ENCODE results near the gene MYL1. TPM values are rescaled to one million over a fixed set of nuclear protein-coding genes. Genes with fewer than 3 reads are reported as not detected.

MYL1 gene
- total and polyA plus RNA-seq, 2 of the 8 experiments (the other 6 are each of a cell fraction or from before 2014, with no cell fraction given), result not detected

GRCh38 chr2:210250622-210251021 is 64.4 kb downstream of the MYL1 start:
- Histone ChIP-seq H3K4me1 (replicated peaks in 1 of 4; ENCODE audit: control insufficient read depth in 3 of 4, insufficient read depth in 4 of 4, low read length in 3 of 4) (peaks cover 0 to 3% (median 0%) of the 10 kb centered on the region in 4 experiments; a peak in 1 of 7 replicates), H3K18ac (ENCODE audit: extremely low read depth, low read length) (no peak overlapping the region), H2BK20ac (ENCODE audit: low read length) (no peak overlapping the region), H2BK5ac (ENCODE audit: low read depth, low read length) (no peak overlapping the region), H4K5ac (ENCODE audit: insufficient read length, low read depth, low read length) (no peak overlapping the region), H3K4me3 (ENCODE audit: extremely low read depth in 1 of 4, insufficient read depth in 2 of 4, low read depth in 3 of 4, low read length in 4 of 4) (no peak overlapping the region), H4K20me1 (replicated peaks in 1 of 2; ENCODE audit: control insufficient read depth in 1 of 2, insufficient read depth in 2 of 2, low read length in 2 of 2) (no peaks in the 10 kb centered on the region), H3K4me2 (ENCODE audit: insufficient read depth in 1 of 2, low read depth in 2 of 2, low read length in 2 of 2) (no peak overlapping the region), H4K91ac (replicated peaks; ENCODE audit: insufficient read length, low read length) (no peak overlapping the region), H2BK15ac (ENCODE audit: low read length) (no peak overlapping the region), H3K27me3 (replicated peaks in 1 of 4; ENCODE audit: control insufficient read depth in 3 of 4, extremely low read depth in 1 of 4, insufficient read depth in 3 of 4, low read length in 3 of 4) (no peaks in the 10 kb centered on the region), H3K9me3 (ENCODE audit: insufficient read depth in 2 of 2, low read depth in 1 of 2, low read length in 1 of 2) (peaks cover 0 to 2% of the 10 kb centered on the region in 2 experiments; a peak in 2 of 4 replicates), H3K4ac (replicated peaks; ENCODE audit: insufficient read length, low read depth, low read length) (no peak overlapping the region), H3K56ac (replicated peaks; ENCODE audit: insufficient read length, low read depth, low read length) (no peak overlapping the region), H3K36me3 (ENCODE audit: control insufficient read depth in 2 of 4, insufficient read depth in 4 of 4, low read length in 3 of 4) (no peaks in the 10 kb centered on the region), H3K27ac (ENCODE audit: low read depth, low read length) (no peak overlapping the region), H2AFZ (ENCODE audit: low read length) (no peak overlapping the region), H3K23ac (ENCODE audit: insufficient read length) (no peak overlapping the region), H3K9ac (replicated peaks in 1 of 4; ENCODE audit: extremely low read depth in 1 of 4, low read depth in 3 of 4, low read length in 3 of 4) (no peak overlapping the region), H3K79me2 (ENCODE audit: control insufficient read depth in 1 of 2, insufficient read depth in 2 of 2, low read length in 2 of 2) (no peaks in the 10 kb centered on the region), H3K79me1 (ENCODE audit: low read depth, low read length) (no peaks in the 10 kb centered on the region), H2BK12ac (ENCODE audit: low read depth, low read length) (no peak overlapping the region), H3K23me2 (ENCODE audit: low read depth, low read length) (no peaks in the 10 kb centered on the region), H2AK5ac (ENCODE audit: low read depth, low read length) (no peak overlapping the region), H4K8ac (ENCODE audit: extremely low read depth, insufficient read depth, low read length) (no peak overlapping the region), H2BK120ac (replicated peaks; ENCODE audit: low read depth, low read length) (no peak overlapping the region), H3K14ac (ENCODE audit: insufficient read length) (no peak overlapping the region)
- TF ChIP-seq TAF1 (IDR thresholded peaks at IDR 0.05; ENCODE audit: low read depth, low read length) (no peak), CBX8 (IDR thresholded peaks at IDR 0.05; ENCODE audit: borderline replicate concordance, low read depth, low read length) (no peak), ATF2 (IDR thresholded peaks at IDR 0.05; ENCODE audit: low read length) (no peak), RBBP5 (IDR thresholded peaks at IDR 0.05; ENCODE audit: borderline replicate concordance, low read depth, low read length) (no peak), ATF3 (IDR thresholded peaks at IDR 0.05; ENCODE audit: insufficient read depth, low read depth, low read length) (no peak), TEAD4 (IDR thresholded peaks at IDR 0.05; ENCODE audit: low read depth, low read length) (no peak)
- FAIRE-seq (no peak), DNase-seq (ENCODE audit: low read depth in 1 of 2, low spot score in 2 of 2) (no peak)
- WGBS, 2 experiments (ENCODE audit: extremely low coverage in 1 of 2, insufficient coverage in 1 of 2, insufficient read length in 1 of 2, insufficient replicate concordance in 2 of 2, low coverage in 1 of 2, low lambda C conversion rate in 2 of 2, missing lambda C conversion rate in 1 of 2), result 86% methylated on average over 1 of the region's 1 CpG; no CpG with 5 or more reads in 1 of the 2 experiments
- ChIA-PET CTCF (ENCODE audit: partially characterized antibody) (interaction anchor here (1.0 to 1.3 kb wide), 2 partner anchors 17 to 148 kb away, joined by 3 to 4 read pairs; no protein-coding TSS in a partner anchor), POLR2A (ENCODE audit: partially characterized antibody) (no interaction called here)

All from H1 (cell line).